ENCODE results near the gene C2CD5. TPM values are rescaled to one million over a fixed set of nuclear protein-coding genes. Genes with fewer than 3 reads are reported as not detected.

Gene C2CD5
- total RNA-seq, 3 donors from 2014 or later (not counting 1 experiment from before 2014, with no cell fraction given) = 31.2 to 42.8 (median 41.9) TPM

GRCh38 chr12:22574921-22575320 is 30.6 kb upstream of the C2CD5 start:
- Mint-ChIP-seq H3K4me3 (no peak overlapping the region), H3K36me3 (no peaks in the 10 kb centered on the region), H3K27me3 (ENCODE audit: low read depth in 2 of 2) (peaks cover 5% of the 10 kb centered on the region in 2 donors), H3K9me3 (no peaks in the 10 kb centered on the region), H3K4me1 (no peaks in the 10 kb centered on the region), H3K27ac (no peak overlapping the region)
- H3K9me3 ChIP-seq (ENCODE audit: control insufficient read depth, insufficient read depth, low read length) = no peaks in the 10 kb centered on the region
- H3K4me3 ChIP-seq (ENCODE audit: low read length) = no peak overlapping the region
- WGBS (ENCODE audit: insufficient coverage) = 83% methylated on average over 3 of the region's 3 CpGs
- no peaks in the 10 kb centered on the region for H3K4me1 ChIP-seq (ENCODE audit: control insufficient read depth, insufficient read depth, low read length)
- H3K27ac ChIP-seq (ENCODE audit: low read length) = no peak overlapping the region
- intact Hi-C loops (cut with micrococcal nuclease) = no loop called here
- ATAC-seq = no peak
- no peaks in the 10 kb centered on the region for H3K36me3 ChIP-seq (ENCODE audit: control insufficient read depth, insufficient read depth, low read length)
- no peak for TF ChIP-seq CTCF (IDR thresholded peaks at IDR 0.05)
- H3K27me3 ChIP-seq (ENCODE audit: control insufficient read depth, insufficient read depth, low read length) = no peaks in the 10 kb centered on the region
- DNase-seq = no peak

- no peak overlapping the region for H3K4me3 ChIP-seq (ENCODE audit: low read length)
- H3K27me3 Mint-ChIP-seq (ENCODE audit: low read depth in 2 of 2) = peaks cover 5 to 8% of the 10 kb centered on the region in 2 donors
- no peaks in the 10 kb centered on the region for H3K4me1 Mint-ChIP-seq
- no peak overlapping the region for H3K27ac ChIP-seq (ENCODE audit: low read length)
- H3K27me3 ChIP-seq (ENCODE audit: control insufficient read depth, insufficient read depth, low read length) = no peaks in the 10 kb centered on the region
- no peak for TF ChIP-seq CTCF (IDR thresholded peaks at IDR 0.05)
- WGBS (ENCODE audit: insufficient coverage) = 88% methylated on average over 2 of the region's 3 CpGs
- no peaks in the 10 kb centered on the region for H3K9me3 Mint-ChIP-seq
- H3K4me1 ChIP-seq (ENCODE audit: control insufficient read depth, insufficient read depth, low read length) = no peaks in the 10 kb centered on the region
- H3K4me3 Mint-ChIP-seq = no peak overlapping the region
- H3K36me3 ChIP-seq (ENCODE audit: control insufficient read depth, insufficient read depth, low read length) = no peaks in the 10 kb centered on the region
- no peaks in the 10 kb centered on the region for H3K36me3 Mint-ChIP-seq
- ATAC-seq (no peak), DNase-seq (no peak)
- intact Hi-C loops (cut with micrococcal nuclease) = no loop called here
- no peak overlapping the region for H3K27ac Mint-ChIP-seq
- no peaks in the 10 kb centered on the region for H3K9me3 ChIP-seq (ENCODE audit: control insufficient read depth, insufficient read depth, low read length)
These were observed 28.8 kb upstream of the C2CD5 start for GRCh38 chr12:22573181-22573580.

- no peaks in the 10 kb centered on the region for H3K36me3 ChIP-seq (ENCODE audit: control insufficient read depth, insufficient read depth, low read length)
- TF ChIP-seq CTCF (IDR thresholded peaks at IDR 0.05) = no peak
- H3K36me3 Mint-ChIP-seq = no peaks in the 10 kb centered on the region
- H3K27ac ChIP-seq (ENCODE audit: low read length) = no peak overlapping the region
- no peaks in the 10 kb centered on the region for H3K4me1 Mint-ChIP-seq
- H3K9me3 ChIP-seq (ENCODE audit: control insufficient read depth, insufficient read depth, low read length) = no peaks in the 10 kb centered on the region
- H3K27me3 Mint-ChIP-seq (ENCODE audit: low read depth in 2 of 2) = peaks cover 5 to 8% of the 10 kb centered on the region in 2 donors
- H3K4me1 ChIP-seq (ENCODE audit: control insufficient read depth, insufficient read depth, low read length) = no peaks in the 10 kb centered on the region
- intact Hi-C loops (cut with micrococcal nuclease) = no loop called here
- no peak overlapping the region for H3K4me3 Mint-ChIP-seq
- no peaks in the 10 kb centered on the region for H3K9me3 Mint-ChIP-seq
- ATAC-seq = no peak
- no peaks in the 10 kb centered on the region for H3K27me3 ChIP-seq (ENCODE audit: control insufficient read depth, insufficient read depth, low read length)
- no peak overlapping the region for H3K4me3 ChIP-seq (ENCODE audit: low read length)
- no peak overlapping the region for H3K27ac Mint-ChIP-seq
- DNase-seq = no peak
These were observed 24.9 kb upstream of the C2CD5 start for GRCh38 chr12:22569253-22569652.

All from natural killer cell (primary cell).